GM12891 (cell line): ENCODE data around the gene NDST1.

Experiments
- POLR2AphosphoS5 ChIP-seq: IDR thresholded peaks from 2 replicates; pipeline ENCODE4 v1.6.1; 2011; ENCODE audit warnings: low read depth, low read length, control low read depth
- TAF1 ChIP-seq: IDR thresholded peaks from 2 replicates; pipeline ENCODE4 v1.6.1; 2011; ENCODE audit warnings: low read depth, low read length, control low read depth

DNA sequence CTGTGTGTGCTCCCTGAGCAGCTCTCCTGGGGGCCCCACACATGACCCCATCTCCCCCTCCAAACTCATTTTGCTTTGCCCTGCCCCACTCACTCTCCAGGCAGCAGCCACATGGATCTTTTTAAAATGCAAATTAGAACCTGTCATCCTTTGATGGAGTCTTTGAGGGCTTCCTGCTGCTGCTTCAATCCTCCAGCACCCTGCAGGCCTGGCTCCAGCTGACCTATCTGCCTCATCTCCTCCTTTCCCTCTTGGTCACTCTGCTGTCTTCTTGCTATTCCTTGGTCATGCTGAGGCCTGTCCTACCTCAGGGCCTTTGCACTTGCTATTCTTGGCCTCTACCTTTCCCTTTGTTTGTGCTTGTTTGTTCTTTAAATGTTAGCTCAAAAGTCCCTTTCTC, 17.9 kb downstream of the NDST1 start:
- no peak for TF ChIP-seq TAF1
- no peak for TF ChIP-seq POLR2AphosphoS5
